GM20000 (cell line): ENCODE data around the gene EMP1.

Experiments
- DNase-seq: peaks from one replicate; pipeline ENCODE4 v3.0.0; 2012; ENCODE audit warnings: low spot score
- TF ChIP-seq, protein P1 (sequence below): IDR thresholded peaks from 2 replicates; pipeline ENCODE4 v1.5.1; 2012; ENCODE audit warnings: mild to moderate bottlenecking, control low read depth; ENCODE audit errors: extremely low read depth, missing control alignments

Gene EMP1, protein sequence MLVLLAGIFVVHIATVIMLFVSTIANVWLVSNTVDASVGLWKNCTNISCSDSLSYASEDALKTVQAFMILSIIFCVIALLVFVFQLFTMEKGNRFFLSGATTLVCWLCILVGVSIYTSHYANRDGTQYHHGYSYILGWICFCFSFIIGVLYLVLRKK

DNA sequence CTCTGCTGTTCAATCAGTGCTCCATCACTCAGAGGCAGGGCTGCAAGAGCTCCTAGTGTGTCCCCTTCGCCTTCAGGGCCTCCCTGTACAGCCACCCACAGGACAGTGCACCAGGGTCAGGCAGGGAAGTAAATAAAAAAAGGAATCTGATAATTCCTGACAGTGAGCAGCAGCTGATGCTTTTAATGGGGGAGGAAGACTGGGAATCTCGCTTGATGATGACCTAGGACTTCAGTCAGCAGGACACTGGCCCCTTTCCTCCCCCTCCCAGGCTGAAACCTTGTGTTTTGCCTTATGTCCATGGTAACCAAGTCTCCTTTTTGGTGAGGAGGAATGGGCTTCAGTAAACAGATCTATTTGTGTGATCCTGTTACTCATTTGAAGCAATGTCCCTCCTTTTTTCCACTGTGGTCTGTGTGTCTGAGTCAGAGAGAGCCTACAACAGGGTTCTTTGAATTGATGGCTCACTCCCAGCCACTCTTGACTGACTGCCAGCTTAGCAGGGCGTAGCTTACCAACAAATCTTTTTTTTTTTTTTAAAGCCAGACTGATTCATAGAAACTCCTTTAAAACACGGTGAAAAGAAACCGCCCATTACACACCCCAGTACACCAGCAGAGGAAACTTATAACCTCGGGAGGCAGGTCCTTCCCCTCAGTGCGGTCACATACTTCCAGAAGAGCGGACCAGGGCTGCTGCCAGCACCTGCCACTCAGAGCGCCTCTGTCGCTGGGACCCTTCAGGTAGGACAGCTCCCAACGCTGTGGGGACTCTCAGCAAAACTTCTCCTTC is at the start of gene EMP1:
EMP1 (plus strand) TSS at position 597 of the 792 bp plus-strand sequence. CDS start 14,785 bp downstream, outside the sequence.
- DNase-seq = peak; percentile 17
- TF ChIP-seq, protein P1, sequence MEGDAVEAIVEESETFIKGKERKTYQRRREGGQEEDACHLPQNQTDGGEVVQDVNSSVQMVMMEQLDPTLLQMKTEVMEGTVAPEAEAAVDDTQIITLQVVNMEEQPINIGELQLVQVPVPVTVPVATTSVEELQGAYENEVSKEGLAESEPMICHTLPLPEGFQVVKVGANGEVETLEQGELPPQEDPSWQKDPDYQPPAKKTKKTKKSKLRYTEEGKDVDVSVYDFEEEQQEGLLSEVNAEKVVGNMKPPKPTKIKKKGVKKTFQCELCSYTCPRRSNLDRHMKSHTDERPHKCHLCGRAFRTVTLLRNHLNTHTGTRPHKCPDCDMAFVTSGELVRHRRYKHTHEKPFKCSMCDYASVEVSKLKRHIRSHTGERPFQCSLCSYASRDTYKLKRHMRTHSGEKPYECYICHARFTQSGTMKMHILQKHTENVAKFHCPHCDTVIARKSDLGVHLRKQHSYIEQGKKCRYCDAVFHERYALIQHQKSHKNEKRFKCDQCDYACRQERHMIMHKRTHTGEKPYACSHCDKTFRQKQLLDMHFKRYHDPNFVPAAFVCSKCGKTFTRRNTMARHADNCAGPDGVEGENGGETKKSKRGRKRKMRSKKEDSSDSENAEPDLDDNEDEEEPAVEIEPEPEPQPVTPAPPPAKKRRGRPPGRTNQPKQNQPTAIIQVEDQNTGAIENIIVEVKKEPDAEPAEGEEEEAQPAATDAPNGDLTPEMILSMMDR = no peak

DNA sequence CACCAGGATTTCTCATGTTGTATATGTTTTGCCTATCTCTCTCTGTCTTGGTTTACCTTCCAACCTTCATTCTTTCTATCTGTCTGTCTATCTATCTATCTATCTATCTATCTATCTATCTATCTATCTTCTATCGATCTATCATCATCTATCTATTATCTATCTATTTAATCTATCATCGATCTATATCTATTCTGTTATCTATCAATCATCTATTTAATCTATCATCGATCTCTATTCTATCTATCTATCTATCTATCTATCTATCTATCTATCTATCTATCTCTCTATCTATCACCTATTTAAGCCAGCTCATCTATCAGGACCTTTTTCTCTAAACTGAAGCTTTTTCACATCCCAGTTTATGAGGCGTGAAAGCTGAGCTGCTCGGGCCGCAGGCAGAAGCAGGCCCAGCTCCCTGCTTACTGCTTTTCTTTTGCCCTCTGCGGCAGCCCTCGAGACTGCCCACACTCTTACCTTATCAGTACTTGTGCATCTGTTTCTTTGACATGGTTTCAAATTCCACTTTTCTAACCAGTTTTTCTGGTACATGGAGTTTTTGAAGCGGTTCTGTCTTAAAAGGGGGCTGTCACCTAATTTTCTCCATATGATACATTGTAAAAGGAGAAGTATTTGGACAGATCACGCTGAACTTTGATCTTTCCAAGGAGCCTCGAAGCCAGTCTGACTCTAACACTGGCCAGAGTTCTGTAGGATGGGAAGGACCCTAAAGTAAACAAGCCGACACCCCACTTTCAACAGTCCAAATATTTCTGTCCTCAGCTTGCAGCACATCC is 48.6 kb upstream of the EMP1 start:
- no peak for DNase-seq
- TF ChIP-seq, protein P1 = no peak

DNA sequence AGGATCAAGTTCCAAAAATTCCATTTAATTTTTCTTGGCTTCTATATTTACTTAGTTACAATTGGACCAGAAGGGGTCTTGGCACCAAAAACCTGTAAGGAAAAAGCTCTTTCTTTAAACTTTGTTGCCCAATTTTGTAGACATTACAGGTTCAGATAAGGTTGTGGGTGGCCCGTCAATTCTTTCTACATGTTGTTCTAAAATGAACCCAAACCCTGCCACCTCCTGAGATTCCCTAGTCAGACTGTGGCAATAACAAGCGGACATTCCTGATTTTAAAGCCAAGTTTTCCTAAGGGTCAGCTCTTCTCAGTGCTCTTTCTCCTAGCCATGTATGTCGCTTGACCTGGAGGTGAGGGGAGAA is 48.1 kb upstream of the EMP1 start:
- no peak for DNase-seq
- TF ChIP-seq, protein P1 = no peak

DNA sequence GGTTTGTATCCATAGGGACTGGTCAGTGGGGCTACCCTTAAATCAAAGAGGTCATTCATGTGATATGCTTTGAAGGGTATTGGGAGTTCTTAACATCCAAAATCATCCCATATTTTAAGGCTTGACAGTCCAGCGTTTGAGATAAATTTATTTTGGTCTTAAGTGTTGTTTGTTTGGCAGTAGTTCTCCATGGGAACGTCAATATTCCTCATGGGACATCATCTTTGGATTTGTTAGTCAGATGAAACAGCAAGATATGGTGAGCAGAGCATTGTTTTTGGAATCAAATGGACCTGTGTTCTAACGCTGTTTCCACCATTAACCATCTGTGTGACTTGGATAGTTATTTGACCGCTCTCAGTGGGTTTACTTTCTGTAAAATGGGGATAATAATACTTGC is 47.1 kb upstream of the EMP1 start:
- TF ChIP-seq, protein P1 = no peak
- no peak for DNase-seq

DNA sequence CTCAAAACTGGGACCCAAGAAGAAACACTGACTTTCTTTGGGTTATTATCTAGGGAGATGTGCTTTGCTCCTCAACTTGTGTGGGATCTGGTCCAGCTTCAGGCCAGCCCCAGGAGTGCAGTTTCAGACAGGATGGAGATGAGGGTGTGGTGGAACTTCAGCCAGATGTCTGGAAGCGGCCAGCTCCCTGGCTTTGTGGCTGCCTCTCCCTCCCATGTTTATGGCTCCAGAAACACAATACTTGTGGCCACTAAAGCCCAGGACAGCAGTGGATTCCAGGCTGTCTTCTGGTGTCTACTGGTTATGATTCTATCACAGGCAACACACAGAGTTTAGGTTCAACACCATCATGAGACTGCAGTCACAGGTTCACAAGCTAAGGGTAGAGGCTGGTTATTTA is 44.2 kb upstream of the EMP1 start:
- TF ChIP-seq, protein P1 = no peak
- no peak for DNase-seq

DNA sequence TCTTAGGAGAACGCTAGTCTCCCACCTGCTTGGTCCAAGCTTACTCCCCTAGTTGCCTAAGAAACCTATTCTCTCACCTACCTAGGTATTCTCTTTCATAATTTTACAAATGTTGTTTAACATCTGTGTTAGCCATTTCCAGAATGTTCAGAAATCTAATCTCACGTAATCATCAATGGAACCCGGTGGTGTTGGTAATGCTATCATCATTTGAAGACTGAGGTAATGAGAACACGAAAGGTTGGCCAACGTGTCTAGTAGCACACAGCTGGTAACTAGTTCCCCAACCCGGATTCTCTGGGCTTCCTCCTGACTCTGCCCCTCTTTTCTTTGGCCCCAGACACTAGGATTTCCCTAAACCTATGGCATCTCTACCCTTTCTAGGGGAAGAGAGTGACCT is 43.8 kb upstream of the EMP1 start:
- TF ChIP-seq, protein P1 = no peak

DNA sequence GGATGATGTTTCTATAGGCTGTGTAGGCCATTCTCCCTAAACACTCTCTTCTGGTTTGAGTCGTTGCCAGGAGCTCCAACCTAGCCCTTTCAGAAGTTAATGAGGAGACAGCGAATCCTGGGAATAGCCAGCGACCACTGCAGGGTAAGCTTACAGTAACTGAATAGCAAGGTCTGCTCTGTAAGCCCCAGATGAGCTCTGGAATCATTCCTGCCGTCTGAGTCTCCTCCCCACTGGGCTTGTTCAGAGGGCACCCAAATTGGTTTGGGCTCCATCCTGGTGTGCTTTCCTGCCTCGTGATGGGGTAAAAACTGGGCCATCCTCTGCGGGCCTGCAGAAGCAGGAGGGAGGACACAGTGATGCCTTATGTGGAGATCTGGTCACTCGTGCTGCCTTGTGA is 43.3 kb upstream of the EMP1 start:
- DNase-seq = no peak
- TF ChIP-seq, protein P1 = no peak

More for the DNA sequence above, 43.8 kb upstream of the EMP1 start:
- no peak for DNase-seq
